Tibial nerve (tissue), 4 donors: Measurements from ENCODE around the gene FBXW9.

Experiments used
- EP300 ChIP-seq, 2 donors: sonication (generic); formaldehyde crosslinking; IDR thresholded peaks; one replicate each; pipeline ENCODE4 v1.6.1; 2017; ENCODE audit warnings: antibody characterized with exemption in 2 of 2, mild to moderate bottlenecking in 1 of 2
- POLR2A ChIP-seq, 2 donors: fragments of 450-650 bp; IDR thresholded peaks; one replicate each; pipeline ENCODE4 v1.6.1; 2017; ENCODE audit warnings: antibody characterized with exemption in 2 of 2, mild to moderate bottlenecking in 2 of 2, moderate library complexity in 2 of 2
- TF ChIP-seq, protein P1 (sequence below), 5 experiments: fragments of 200-600 bp in 3 of 5; fragments of 450-650 bp in 2 of 5; sonication (generic) in 3 of 5; IDR thresholded peaks; one replicate each; pipeline ENCODE4 v1.5.1; 2016 to 2019; ENCODE audit warnings: antibody characterized with exemption in 5 of 5, mild to moderate bottlenecking in 3 of 5, moderate library complexity in 2 of 5

DNA sequence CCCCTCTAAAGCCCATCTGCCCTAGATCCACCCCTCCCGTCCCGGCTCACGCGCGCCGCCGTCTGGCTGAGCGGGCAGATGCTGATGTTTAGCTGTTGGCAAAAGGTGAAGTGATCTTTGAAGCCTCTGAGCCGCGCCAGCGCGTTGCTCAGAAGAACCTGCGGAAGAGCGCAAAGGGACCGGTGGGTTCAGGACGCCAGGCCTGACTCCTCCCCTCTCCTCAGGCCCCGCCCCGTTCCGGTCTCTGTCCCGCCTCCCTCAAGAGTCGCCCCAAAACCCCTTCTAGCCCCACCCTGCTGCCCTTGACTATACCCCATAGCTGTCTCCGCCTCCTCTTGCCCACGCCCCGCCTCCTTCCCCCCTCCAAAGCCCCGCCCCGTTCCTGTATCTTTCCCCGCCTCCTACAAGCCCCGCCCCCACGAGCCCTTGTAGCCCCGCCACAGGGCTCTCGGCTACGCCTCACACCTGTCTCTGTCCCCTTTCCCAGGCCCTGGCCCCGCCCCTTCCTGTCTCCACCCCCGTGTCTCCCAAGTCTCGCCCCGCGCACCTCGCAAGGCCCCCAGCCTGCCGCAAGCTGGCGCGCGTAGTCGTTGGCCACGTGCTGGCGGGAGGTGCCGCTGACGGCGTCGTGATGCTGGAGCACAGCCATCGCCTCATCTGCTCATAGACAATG, 39.4 kb downstream of the FBXW9 start:
- TF ChIP-seq POLR2A (IDR thresholded peaks at IDR 0.05) (no peak), EP300 (IDR thresholded peaks at IDR 0.05) (no peak)
- TF ChIP-seq, protein P1, sequence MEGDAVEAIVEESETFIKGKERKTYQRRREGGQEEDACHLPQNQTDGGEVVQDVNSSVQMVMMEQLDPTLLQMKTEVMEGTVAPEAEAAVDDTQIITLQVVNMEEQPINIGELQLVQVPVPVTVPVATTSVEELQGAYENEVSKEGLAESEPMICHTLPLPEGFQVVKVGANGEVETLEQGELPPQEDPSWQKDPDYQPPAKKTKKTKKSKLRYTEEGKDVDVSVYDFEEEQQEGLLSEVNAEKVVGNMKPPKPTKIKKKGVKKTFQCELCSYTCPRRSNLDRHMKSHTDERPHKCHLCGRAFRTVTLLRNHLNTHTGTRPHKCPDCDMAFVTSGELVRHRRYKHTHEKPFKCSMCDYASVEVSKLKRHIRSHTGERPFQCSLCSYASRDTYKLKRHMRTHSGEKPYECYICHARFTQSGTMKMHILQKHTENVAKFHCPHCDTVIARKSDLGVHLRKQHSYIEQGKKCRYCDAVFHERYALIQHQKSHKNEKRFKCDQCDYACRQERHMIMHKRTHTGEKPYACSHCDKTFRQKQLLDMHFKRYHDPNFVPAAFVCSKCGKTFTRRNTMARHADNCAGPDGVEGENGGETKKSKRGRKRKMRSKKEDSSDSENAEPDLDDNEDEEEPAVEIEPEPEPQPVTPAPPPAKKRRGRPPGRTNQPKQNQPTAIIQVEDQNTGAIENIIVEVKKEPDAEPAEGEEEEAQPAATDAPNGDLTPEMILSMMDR (IDR thresholded peaks at IDR 0.05): no peak
